ENCODE results near the gene UPB1.

DNA sequence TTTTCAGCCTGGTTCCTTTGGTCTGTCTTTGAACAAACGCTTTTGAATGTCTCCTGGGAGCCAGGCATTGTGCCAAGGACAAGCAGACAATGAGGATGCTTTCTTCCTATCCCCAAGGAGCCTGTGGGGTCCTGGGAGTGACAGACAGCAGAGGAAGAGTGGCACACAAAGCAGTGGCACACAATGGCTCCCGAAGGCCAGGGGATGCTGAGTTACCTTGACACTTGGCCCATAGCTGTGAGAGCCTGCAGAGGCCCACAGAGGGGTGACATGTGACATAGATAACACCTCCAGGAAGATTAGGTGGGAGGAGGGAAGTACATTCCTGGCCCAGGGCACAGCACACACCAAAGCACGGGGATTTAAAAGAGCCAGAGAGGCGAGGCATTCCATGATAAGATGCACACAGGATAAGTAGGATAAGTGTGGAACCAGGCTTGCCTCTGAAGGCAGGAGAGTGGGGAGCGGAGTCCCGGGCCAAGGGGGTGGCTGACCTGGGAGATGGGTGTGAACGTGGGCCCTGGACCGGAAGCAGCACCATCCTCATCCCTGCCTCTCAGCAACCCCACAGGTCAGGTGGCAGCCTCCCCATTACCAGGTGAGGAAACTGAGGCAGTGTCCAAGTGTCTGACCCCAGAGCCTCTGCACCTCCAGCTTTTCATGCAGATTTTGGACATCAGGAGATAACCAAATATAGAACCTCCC lies 6.3 kb downstream of the UPB1 start:
- no peak for TF ChIP-seq GMEB1 (CRISPR knock-in tag; IDR thresholded peaks at IDR 0.05)
- TF ChIP-seq, protein P1, sequence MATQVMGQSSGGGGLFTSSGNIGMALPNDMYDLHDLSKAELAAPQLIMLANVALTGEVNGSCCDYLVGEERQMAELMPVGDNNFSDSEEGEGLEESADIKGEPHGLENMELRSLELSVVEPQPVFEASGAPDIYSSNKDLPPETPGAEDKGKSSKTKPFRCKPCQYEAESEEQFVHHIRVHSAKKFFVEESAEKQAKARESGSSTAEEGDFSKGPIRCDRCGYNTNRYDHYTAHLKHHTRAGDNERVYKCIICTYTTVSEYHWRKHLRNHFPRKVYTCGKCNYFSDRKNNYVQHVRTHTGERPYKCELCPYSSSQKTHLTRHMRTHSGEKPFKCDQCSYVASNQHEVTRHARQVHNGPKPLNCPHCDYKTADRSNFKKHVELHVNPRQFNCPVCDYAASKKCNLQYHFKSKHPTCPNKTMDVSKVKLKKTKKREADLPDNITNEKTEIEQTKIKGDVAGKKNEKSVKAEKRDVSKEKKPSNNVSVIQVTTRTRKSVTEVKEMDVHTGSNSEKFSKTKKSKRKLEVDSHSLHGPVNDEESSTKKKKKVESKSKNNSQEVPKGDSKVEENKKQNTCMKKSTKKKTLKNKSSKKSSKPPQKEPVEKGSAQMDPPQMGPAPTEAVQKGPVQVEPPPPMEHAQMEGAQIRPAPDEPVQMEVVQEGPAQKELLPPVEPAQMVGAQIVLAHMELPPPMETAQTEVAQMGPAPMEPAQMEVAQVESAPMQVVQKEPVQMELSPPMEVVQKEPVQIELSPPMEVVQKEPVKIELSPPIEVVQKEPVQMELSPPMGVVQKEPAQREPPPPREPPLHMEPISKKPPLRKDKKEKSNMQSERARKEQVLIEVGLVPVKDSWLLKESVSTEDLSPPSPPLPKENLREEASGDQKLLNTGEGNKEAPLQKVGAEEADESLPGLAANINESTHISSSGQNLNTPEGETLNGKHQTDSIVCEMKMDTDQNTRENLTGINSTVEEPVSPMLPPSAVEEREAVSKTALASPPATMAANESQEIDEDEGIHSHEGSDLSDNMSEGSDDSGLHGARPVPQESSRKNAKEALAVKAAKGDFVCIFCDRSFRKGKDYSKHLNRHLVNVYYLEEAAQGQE (IDR thresholded peaks at IDR 0.05; ENCODE audit: borderline replicate concordance), result no peak
- TF ChIP-seq, protein P1 (CRISPR knock-in tag; IDR thresholded peaks at IDR 0.05; ENCODE audit: low read depth), result no peak
- TF ChIP-seq SMC3 (conservative IDR thresholded peaks at IDR 0.05; ENCODE audit: insufficient read depth, low read depth, low read length), result no peak
- TF ChIP-seq ZSCAN29 (IDR thresholded peaks at IDR 0.05), result no peak
- TF ChIP-seq ZNF354B (CRISPR knock-in tag; IDR thresholded peaks at IDR 0.05), result no peak
- TF ChIP-seq JUND (IDR thresholded peaks at IDR 0.05; ENCODE audit: borderline replicate concordance, low read depth, low read length), result no peak
- TF ChIP-seq JUND (tag; IDR thresholded peaks at IDR 0.05; ENCODE audit: borderline replicate concordance, low read depth, low read length), result no peak
- TF ChIP-seq CTCF (IDR thresholded peaks at IDR 0.05 in 2 of 3, conservative IDR thresholded peaks at IDR 0.05 in 1 of 3; ENCODE audit: insufficient read depth in 2 of 3, low read depth in 1 of 3, low read length in 3 of 3), result no peak
- TF ChIP-seq NFIC (IDR thresholded peaks at IDR 0.05), result no peak
- no peak for TF ChIP-seq TEAD2 (tag; IDR thresholded peaks at IDR 0.05)

Data from K562 (cell line).